PC-9 (cell line): ENCODE data around the gene SEC31B.

Experiments
- EZH2 ChIP-seq: fragments of 200-600 bp; sonication (generic); IDR thresholded peaks from 2 replicates; pipeline ENCODE4 v1.8.0; 2017; ENCODE audit warnings: antibody characterized with exemption, low read depth
- TF ChIP-seq, protein P1 (sequence below): fragments of 200-600 bp; sonication (generic); conservative IDR thresholded peaks from 2 replicates; pipeline ENCODE4 v1.6.1; 2017; ENCODE audit warnings: mixed run types, antibody characterized with exemption, mild to moderate bottlenecking, moderate library complexity

DNA sequence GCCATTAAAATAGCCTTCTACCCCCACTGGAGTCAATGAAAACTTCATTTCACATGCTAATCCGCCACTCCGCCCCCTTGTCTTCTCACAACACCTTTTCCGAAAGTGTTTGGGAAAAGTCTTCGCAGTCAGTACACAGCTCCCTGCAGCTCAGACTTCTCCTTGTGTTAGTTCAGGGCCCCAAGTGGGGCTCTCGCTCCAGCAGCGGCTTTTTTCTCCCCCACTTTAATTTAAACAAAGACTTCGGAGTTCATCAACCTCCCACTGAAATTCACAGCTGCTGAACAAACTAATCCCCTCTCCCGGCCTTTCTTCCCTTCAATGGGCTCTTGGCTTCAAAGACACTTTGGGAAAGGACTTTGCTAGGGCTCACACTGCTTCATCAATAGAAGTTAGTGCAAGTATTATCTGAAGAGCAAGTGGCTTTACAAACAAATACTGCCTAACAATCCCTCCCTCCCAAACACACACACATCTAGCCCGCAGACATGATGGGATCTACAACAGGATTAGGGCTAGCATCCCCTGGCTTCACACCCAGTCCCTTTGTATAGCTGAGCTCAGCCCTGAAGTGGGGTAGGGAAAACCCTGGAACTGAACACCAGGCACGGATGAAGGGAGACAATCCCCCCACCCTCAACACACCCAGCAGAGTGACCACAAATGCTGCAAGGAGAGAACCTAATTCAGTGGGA, 33.7 kb downstream of the SEC31B start:
- TF ChIP-seq, protein P1, sequence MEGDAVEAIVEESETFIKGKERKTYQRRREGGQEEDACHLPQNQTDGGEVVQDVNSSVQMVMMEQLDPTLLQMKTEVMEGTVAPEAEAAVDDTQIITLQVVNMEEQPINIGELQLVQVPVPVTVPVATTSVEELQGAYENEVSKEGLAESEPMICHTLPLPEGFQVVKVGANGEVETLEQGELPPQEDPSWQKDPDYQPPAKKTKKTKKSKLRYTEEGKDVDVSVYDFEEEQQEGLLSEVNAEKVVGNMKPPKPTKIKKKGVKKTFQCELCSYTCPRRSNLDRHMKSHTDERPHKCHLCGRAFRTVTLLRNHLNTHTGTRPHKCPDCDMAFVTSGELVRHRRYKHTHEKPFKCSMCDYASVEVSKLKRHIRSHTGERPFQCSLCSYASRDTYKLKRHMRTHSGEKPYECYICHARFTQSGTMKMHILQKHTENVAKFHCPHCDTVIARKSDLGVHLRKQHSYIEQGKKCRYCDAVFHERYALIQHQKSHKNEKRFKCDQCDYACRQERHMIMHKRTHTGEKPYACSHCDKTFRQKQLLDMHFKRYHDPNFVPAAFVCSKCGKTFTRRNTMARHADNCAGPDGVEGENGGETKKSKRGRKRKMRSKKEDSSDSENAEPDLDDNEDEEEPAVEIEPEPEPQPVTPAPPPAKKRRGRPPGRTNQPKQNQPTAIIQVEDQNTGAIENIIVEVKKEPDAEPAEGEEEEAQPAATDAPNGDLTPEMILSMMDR, result no peak
- no peak for TF ChIP-seq EZH2
